HG02610 (cell line): ENCODE measurements around the gene OCA2.

Experiments
- ATAC-seq: cut with Tn5 transposase; IDR thresholded peaks from one replicate; pipeline ENCODE4 v1.9.1; 2021; ENCODE audit warnings: mild to moderate bottlenecking, moderate library complexity; ENCODE audit not compliant: unreplicated experiment

OCA2 gene

GRCh38 chr15:28082891-28083684 is 16.0 kb downstream of the OCA2 start:
- ATAC-seq = no peak

- ATAC-seq = no peak
These were observed 17.5 kb downstream of the OCA2 start for GRCh38 chr15:28081594-28081993.

GRCh38 chr15:28080386-28080785 is 18.7 kb downstream of the OCA2 start:
- ATAC-seq = no peak

GRCh38 chr15:28079313-28079969 is 19.7 kb downstream of the OCA2 start:
- ATAC-seq = no peak

GRCh38 chr15:28078191-28078719 is 20.9 kb downstream of the OCA2 start:
- no peak for ATAC-seq

GRCh38 chr15:28075573-28075972 is 23.5 kb downstream of the OCA2 start:
- ATAC-seq = no peak

- ATAC-seq = no peak
These were observed 30.2 kb downstream of the OCA2 start for GRCh38 chr15:28068930-28069329.

- no peak for ATAC-seq
These were observed 32.9 kb downstream of the OCA2 start for GRCh38 chr15:28066231-28066630.

- ATAC-seq = no peak
These were observed 39.1 kb downstream of the OCA2 start for GRCh38 chr15:28060005-28060404.

- ATAC-seq = no peak
These were observed 41.0 kb downstream of the OCA2 start for GRCh38 chr15:28058082-28058481.

- no peak for ATAC-seq
These were observed 47.0 kb downstream of the OCA2 start for GRCh38 chr15:28051955-28052633.

GRCh38 chr15:28049581-28049980 is 49.5 kb downstream of the OCA2 start:
- no peak for ATAC-seq

- no peak for ATAC-seq
These were observed 51.8 kb downstream of the OCA2 start for GRCh38 chr15:28047277-28047676.

GRCh38 chr15:28044121-28044672 is 54.9 kb downstream of the OCA2 start:
- ATAC-seq = no peak

GRCh38 chr15:28043691-28044091 is 55.4 kb downstream of the OCA2 start:
- ATAC-seq = no peak

GRCh38 chr15:28037969-28038590 is 61.0 kb downstream of the OCA2 start:
- no peak for ATAC-seq

- no peak for ATAC-seq
These were observed 65.7 kb downstream of the OCA2 start for GRCh38 chr15:28033443-28033842.

GRCh38 chr15:28030801-28031200 is 68.3 kb downstream of the OCA2 start:
- no peak for ATAC-seq

- no peak for ATAC-seq
These were observed 71.4 kb downstream of the OCA2 start for GRCh38 chr15:28027714-28028076.

- no peak for ATAC-seq
These were observed 72.1 kb downstream of the OCA2 start for GRCh38 chr15:28026764-28027713.
